ENCODE data around the gene PARD3.

The PARD3 gene

GRCh38 chr10:34815185-34816084, at the start of gene PARD3:
PARD3 (minus strand) TSS chr10:34815296; CDS start chr10:34814995, 301 bp downstream.
- Histone ChIP-seq H3K9me3 (ENCODE audit: control insufficient read depth, low read depth, low read length) (no peaks in the 10 kb centered on the region), H3K36me3 (ENCODE audit: control insufficient read depth, low read depth, low read length) (no peaks in the 10 kb centered on the region), H3K9ac (ENCODE audit: low read length) (peak within 1 kb of the TSS; percentile 60), H3K4me3 (ENCODE audit: low read length) (peak within 1 kb of the TSS; percentile 90), H3K27me3 (ENCODE audit: control insufficient read depth, insufficient read depth, low read length) (peaks cover 31% of the 10 kb centered on the region), H3K27ac (ENCODE audit: low read length) (no peak within 1 kb of the TSS), H3K4me1 (ENCODE audit: control insufficient read depth, low read depth, low read length) (peaks cover 23% of the 10 kb centered on the region)

GRCh38 chr10:34864149-34865067, 49.3 kb upstream of the PARD3 start:
- no peaks in the 10 kb centered on the region for H3K36me3 ChIP-seq (ENCODE audit: control insufficient read depth, low read depth, low read length)

GRCh38 chr10:34862892-34863291, 47.8 kb upstream of the PARD3 start:
- Histone ChIP-seq H3K4me1 (ENCODE audit: control insufficient read depth, low read depth, low read length) (peaks cover 10% of the 10 kb centered on the region), H3K27me3 (ENCODE audit: control insufficient read depth, insufficient read depth, low read length) (no peaks in the 10 kb centered on the region), H3K4me3 (ENCODE audit: low read length) (no peak overlapping the region), H3K9me3 (ENCODE audit: control insufficient read depth, low read depth, low read length) (no peaks in the 10 kb centered on the region), H3K27ac (ENCODE audit: low read length) (no peak overlapping the region), H3K9ac (ENCODE audit: low read length) (no peak overlapping the region), H3K36me3 (ENCODE audit: control insufficient read depth, low read depth, low read length) (no peaks in the 10 kb centered on the region)

More at GRCh38 chr10:34864149-34865067, 49.3 kb upstream of the PARD3 start:
- H3K4me3 ChIP-seq (ENCODE audit: low read length), result no peak overlapping the region
- H3K9ac ChIP-seq (ENCODE audit: low read length), result no peak overlapping the region
- peaks cover 10% of the 10 kb centered on the region for H3K4me1 ChIP-seq (ENCODE audit: control insufficient read depth, low read depth, low read length)
- H3K27ac ChIP-seq (ENCODE audit: low read length), result no peak overlapping the region
- no peaks in the 10 kb centered on the region for H3K9me3 ChIP-seq (ENCODE audit: control insufficient read depth, low read depth, low read length)
- H3K27me3 ChIP-seq (ENCODE audit: control insufficient read depth, insufficient read depth, low read length), result no peaks in the 10 kb centered on the region

GRCh38 chr10:34861293-34862021, 46.4 kb upstream of the PARD3 start:
- Histone ChIP-seq H3K4me3 (ENCODE audit: low read length) (no peak overlapping the region), H3K36me3 (ENCODE audit: control insufficient read depth, low read depth, low read length) (no peaks in the 10 kb centered on the region), H3K9ac (ENCODE audit: low read length) (no peak overlapping the region), H3K27me3 (ENCODE audit: control insufficient read depth, insufficient read depth, low read length) (no peaks in the 10 kb centered on the region), H3K27ac (ENCODE audit: low read length) (no peak overlapping the region), H3K9me3 (ENCODE audit: control insufficient read depth, low read depth, low read length) (no peaks in the 10 kb centered on the region), H3K4me1 (ENCODE audit: control insufficient read depth, low read depth, low read length) (peaks cover 10% of the 10 kb centered on the region)

- Histone ChIP-seq H3K9ac (ENCODE audit: low read length) (no peak overlapping the region), H3K4me1 (ENCODE audit: control insufficient read depth, low read depth, low read length) (peaks cover 10% of the 10 kb centered on the region), H3K4me3 (ENCODE audit: low read length) (no peak overlapping the region), H3K27me3 (ENCODE audit: control insufficient read depth, insufficient read depth, low read length) (no peaks in the 10 kb centered on the region), H3K36me3 (ENCODE audit: control insufficient read depth, low read depth, low read length) (no peaks in the 10 kb centered on the region), H3K27ac (ENCODE audit: low read length) (no peak overlapping the region), H3K9me3 (ENCODE audit: control insufficient read depth, low read depth, low read length) (no peaks in the 10 kb centered on the region)
These were observed 44.1 kb upstream of the PARD3 start for GRCh38 chr10:34859170-34859569.

GRCh38 chr10:34858003-34858402, 42.9 kb upstream of the PARD3 start:
- H3K9me3 ChIP-seq (ENCODE audit: control insufficient read depth, low read depth, low read length), result no peaks in the 10 kb centered on the region

GRCh38 chr10:34854147-34854601, 39.1 kb upstream of the PARD3 start:
- Histone ChIP-seq H3K36me3 (ENCODE audit: control insufficient read depth, low read depth, low read length) (no peaks in the 10 kb centered on the region), H3K9ac (ENCODE audit: low read length) (no peak overlapping the region), H3K4me1 (ENCODE audit: control insufficient read depth, low read depth, low read length) (no peaks in the 10 kb centered on the region), H3K4me3 (ENCODE audit: low read length) (no peak overlapping the region), H3K9me3 (ENCODE audit: control insufficient read depth, low read depth, low read length) (no peaks in the 10 kb centered on the region), H3K27ac (ENCODE audit: low read length) (no peak overlapping the region), H3K27me3 (ENCODE audit: control insufficient read depth, insufficient read depth, low read length) (no peaks in the 10 kb centered on the region)

More at GRCh38 chr10:34858003-34858402, 42.9 kb upstream of the PARD3 start:
- peaks cover 7% of the 10 kb centered on the region for H3K4me1 ChIP-seq (ENCODE audit: control insufficient read depth, low read depth, low read length)
- H3K36me3 ChIP-seq (ENCODE audit: control insufficient read depth, low read depth, low read length), result no peaks in the 10 kb centered on the region
- H3K27me3 ChIP-seq (ENCODE audit: control insufficient read depth, insufficient read depth, low read length), result no peaks in the 10 kb centered on the region
- H3K27ac ChIP-seq (ENCODE audit: low read length), result no peak overlapping the region
- no peak overlapping the region for H3K4me3 ChIP-seq (ENCODE audit: low read length)
- H3K9ac ChIP-seq (ENCODE audit: low read length), result no peak overlapping the region

GRCh38 chr10:34853357-34853756, 38.3 kb upstream of the PARD3 start:
- Histone ChIP-seq H3K9me3 (ENCODE audit: control insufficient read depth, low read depth, low read length) (no peaks in the 10 kb centered on the region), H3K27me3 (ENCODE audit: control insufficient read depth, insufficient read depth, low read length) (no peaks in the 10 kb centered on the region), H3K4me1 (ENCODE audit: control insufficient read depth, low read depth, low read length) (no peaks in the 10 kb centered on the region), H3K9ac (ENCODE audit: low read length) (no peak overlapping the region), H3K27ac (ENCODE audit: low read length) (no peak overlapping the region), H3K36me3 (ENCODE audit: control insufficient read depth, low read depth, low read length) (no peaks in the 10 kb centered on the region), H3K4me3 (ENCODE audit: low read length) (no peak overlapping the region)

- H3K9ac ChIP-seq (ENCODE audit: low read length), result no peak overlapping the region
- H3K27ac ChIP-seq (ENCODE audit: low read length), result no peak overlapping the region
- no peaks in the 10 kb centered on the region for H3K4me1 ChIP-seq (ENCODE audit: control insufficient read depth, low read depth, low read length)
These were observed 35.5 kb upstream of the PARD3 start for GRCh38 chr10:34850558-34850957.

GRCh38 chr10:34850036-34850435, 34.9 kb upstream of the PARD3 start:
- Histone ChIP-seq H3K36me3 (ENCODE audit: control insufficient read depth, low read depth, low read length) (no peaks in the 10 kb centered on the region), H3K9me3 (ENCODE audit: control insufficient read depth, low read depth, low read length) (no peaks in the 10 kb centered on the region), H3K4me1 (ENCODE audit: control insufficient read depth, low read depth, low read length) (no peaks in the 10 kb centered on the region), H3K27ac (ENCODE audit: low read length) (no peak overlapping the region), H3K27me3 (ENCODE audit: control insufficient read depth, insufficient read depth, low read length) (no peaks in the 10 kb centered on the region), H3K4me3 (ENCODE audit: low read length) (no peak overlapping the region), H3K9ac (ENCODE audit: low read length) (no peak overlapping the region)

More at GRCh38 chr10:34850558-34850957, 35.5 kb upstream of the PARD3 start:
- Histone ChIP-seq H3K4me3 (ENCODE audit: low read length) (no peak overlapping the region), H3K9me3 (ENCODE audit: control insufficient read depth, low read depth, low read length) (no peaks in the 10 kb centered on the region), H3K27me3 (ENCODE audit: control insufficient read depth, insufficient read depth, low read length) (no peaks in the 10 kb centered on the region), H3K36me3 (ENCODE audit: control insufficient read depth, low read depth, low read length) (no peaks in the 10 kb centered on the region)

- no peaks in the 10 kb centered on the region for H3K4me1 ChIP-seq (ENCODE audit: control insufficient read depth, low read depth, low read length)
- no peak overlapping the region for H3K27ac ChIP-seq (ENCODE audit: low read length)
- no peak overlapping the region for H3K4me3 ChIP-seq (ENCODE audit: low read length)
- no peaks in the 10 kb centered on the region for H3K27me3 ChIP-seq (ENCODE audit: control insufficient read depth, insufficient read depth, low read length)
- no peak overlapping the region for H3K9ac ChIP-seq (ENCODE audit: low read length)
- no peaks in the 10 kb centered on the region for H3K36me3 ChIP-seq (ENCODE audit: control insufficient read depth, low read depth, low read length)
- no peaks in the 10 kb centered on the region for H3K9me3 ChIP-seq (ENCODE audit: control insufficient read depth, low read depth, low read length)
These were observed 30.0 kb upstream of the PARD3 start for GRCh38 chr10:34845070-34845469.

All from iPS-18a (cell line).